SK-MEL-5 (cell line): ENCODE data around the gene C21orf91. TPM values are rescaled to one million over a fixed set of nuclear protein-coding genes. Genes with fewer than 3 reads are reported as not detected.

ENCODE experiments used
- DNase-seq: peaks from one replicate; pipeline ENCODE4 v3.0.0-alpha.2; 2016; ENCODE audit warnings: low read depth, low spot score
- in situ Hi-C: cut with HindIII; loops from 2 replicates; pipeline ENCODE4 v1.10.0; 2016; ENCODE audit warnings: low sequenced_read_pairs, high pct_unique_total_duplicates, low pct_unique_long_range_greater_than_20kb
- total RNA-seq: library from RNA; depleted of rRNA; stranded (reverse); fragments of >200 nt; shearing (Covaris generic); gene quantifications from 2 replicates; pipeline ENCODE4 v1.2.3, GENCODE V29; 2014; rRNA removed

Gene C21orf91
- total RNA-seq, 1 experiment from 2014 or later = 37.7 TPM

DNA sequence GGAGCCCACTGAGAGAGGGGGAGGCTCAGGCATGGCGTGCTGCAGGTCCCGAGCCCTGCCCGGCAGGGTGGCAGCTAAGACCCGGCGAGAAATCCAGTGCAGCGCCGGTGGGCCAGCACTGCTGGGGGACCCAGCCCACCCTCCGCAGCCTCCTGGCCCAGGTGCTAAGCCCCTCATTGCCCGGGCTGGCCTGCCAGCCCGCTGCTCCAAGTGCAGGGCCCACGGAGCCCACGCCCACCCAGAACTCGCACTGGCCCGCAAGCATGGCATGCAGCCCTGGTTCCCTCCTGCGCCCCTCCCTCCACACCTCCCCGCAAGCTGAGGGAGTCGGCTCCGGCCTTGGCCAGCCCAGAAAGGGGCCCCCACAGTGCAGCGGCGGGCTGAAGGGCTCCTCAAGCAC lies 61.5 kb downstream of the C21orf91 start:
- in situ Hi-C loops = no loop called here
- DNase-seq = no peak

DNA sequence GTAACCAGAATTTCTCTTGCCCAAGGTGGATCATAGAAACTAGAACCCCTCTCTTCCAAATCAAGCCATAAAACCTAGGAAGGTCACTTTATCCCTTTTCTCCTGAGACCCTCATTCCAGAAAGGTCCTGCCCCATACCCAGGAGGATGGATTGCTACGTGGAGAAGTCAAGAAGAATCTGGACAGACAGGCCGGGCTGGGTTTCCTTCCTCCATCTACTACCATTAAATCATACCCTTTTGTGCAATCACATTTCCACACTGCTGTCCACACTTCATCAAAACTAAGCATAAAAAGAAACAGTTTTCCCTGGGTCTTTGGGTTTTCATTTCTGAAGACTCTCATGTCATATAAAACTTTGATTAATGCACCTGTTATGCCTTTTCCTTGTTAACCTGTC lies 65.4 kb downstream of the C21orf91 start:
- in situ Hi-C loops = no loop called here
- DNase-seq = no peak

DNA sequence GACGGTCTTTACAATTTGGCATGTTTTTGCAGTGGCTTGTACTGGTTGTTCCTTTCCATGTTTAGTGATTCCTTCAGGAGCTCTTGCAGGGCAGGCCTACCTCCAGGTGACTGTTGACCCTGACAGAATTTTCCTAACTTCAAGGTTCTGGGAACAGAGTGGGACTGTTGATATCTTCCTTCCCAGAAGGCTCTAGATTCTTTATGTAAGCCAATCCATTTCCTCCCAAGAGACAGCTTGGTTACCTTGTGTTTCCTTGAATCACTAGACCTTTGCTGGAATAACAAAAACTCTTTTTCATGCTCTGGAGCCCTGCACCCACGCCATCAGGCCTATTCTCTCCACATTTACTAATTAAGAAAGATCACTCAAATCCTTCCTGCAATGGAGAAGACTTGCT lies 67.0 kb downstream of the C21orf91 start:
- no peak for DNase-seq
- in situ Hi-C loops = no loop called here

DNA sequence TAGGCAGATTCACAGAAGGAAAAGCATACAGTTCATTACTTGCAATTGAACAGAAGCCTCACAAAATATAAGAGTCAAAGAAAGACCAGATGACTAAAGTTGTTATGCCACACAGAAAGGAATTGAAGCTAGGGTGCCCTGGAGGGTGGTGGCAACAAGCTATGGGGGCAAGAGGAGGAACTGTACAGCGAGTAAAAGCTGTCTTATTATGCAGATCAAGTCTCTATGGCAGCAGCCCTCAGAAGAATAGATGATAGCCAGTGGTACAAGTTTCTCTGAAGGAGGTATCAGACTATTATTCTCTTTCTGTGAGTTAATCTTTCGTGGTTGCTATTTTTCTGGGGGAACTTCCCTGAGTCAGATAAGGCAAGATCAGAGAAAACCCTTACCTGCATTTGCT lies 72.2 kb downstream of the C21orf91 start:
- in situ Hi-C loops = no loop called here
- no peak for DNase-seq

DNA sequence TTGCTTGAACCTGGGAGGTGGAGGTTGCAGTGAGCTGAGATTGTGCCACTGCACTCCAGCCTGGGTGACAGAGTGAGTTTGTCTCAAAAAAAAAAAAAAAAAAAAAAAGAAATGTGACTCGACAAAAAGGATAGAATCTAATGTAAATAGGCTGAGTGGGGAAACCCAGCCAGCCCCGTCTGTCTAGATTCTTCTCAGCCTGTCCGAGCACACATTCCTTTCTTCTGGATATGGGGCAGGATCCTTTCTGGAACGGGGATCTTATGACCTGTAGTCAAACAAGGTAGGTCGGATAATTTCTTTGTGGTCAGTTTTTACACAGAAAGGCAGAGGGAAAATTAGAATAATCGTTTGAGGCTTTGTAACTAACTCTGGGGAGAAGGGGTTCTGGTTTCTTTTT lies 74.1 kb downstream of the C21orf91 start:
- no peak for DNase-seq
- in situ Hi-C loops = no loop called here

GRCh38 chr21:17742940-17743592 lies 76.1 kb downstream of the C21orf91 start:
- in situ Hi-C loops = no loop called here
- DNase-seq = no peak

GRCh38 chr21:17742181-17742580 lies 77.0 kb downstream of the C21orf91 start:
- in situ Hi-C loops = no loop called here
- DNase-seq = no peak

Other genes starting within 250 kb of the C21orf91 start
- 45.5 and 48.2 TPM in 2 replicates for gene BTG3, start 206.5 kb downstream of the C21orf91 start, total RNA-seq